ENCODE results near the gene PDZD2.

DNA sequence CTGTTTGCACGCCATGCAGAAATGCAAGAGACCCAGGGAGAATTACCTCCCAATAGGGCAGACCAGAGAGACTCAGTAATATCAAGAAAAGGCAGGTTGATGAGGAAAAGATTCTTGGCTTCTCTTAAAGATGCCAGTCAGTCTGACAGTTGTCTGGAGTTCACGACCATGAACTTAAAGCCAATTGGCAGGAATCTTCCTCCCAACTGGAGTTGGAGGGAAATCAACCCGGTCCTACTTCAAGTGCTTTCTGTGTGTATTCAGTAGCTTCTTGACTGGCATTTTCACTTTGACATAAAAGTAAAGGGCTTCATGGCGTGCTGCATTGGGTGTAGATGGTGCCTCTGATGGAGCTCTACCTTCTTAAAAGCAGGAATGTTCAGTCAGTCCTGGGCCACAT is 390.9 kb downstream of the PDZD2 start:
- TF ChIP-seq, protein P1, sequence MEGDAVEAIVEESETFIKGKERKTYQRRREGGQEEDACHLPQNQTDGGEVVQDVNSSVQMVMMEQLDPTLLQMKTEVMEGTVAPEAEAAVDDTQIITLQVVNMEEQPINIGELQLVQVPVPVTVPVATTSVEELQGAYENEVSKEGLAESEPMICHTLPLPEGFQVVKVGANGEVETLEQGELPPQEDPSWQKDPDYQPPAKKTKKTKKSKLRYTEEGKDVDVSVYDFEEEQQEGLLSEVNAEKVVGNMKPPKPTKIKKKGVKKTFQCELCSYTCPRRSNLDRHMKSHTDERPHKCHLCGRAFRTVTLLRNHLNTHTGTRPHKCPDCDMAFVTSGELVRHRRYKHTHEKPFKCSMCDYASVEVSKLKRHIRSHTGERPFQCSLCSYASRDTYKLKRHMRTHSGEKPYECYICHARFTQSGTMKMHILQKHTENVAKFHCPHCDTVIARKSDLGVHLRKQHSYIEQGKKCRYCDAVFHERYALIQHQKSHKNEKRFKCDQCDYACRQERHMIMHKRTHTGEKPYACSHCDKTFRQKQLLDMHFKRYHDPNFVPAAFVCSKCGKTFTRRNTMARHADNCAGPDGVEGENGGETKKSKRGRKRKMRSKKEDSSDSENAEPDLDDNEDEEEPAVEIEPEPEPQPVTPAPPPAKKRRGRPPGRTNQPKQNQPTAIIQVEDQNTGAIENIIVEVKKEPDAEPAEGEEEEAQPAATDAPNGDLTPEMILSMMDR (IDR thresholded peaks at IDR 0.05 in 4 of 5, conservative IDR thresholded peaks at IDR 0.05 in 1 of 5), result no peak
- TF ChIP-seq POLR2A (IDR thresholded peaks at IDR 0.05), result no peak

Data from gastrocnemius medialis (tissue), 4 donors.